ENCODE results near the gene KAZN.
"Not testable (repeated sequence)": the region's sequence is repeated elsewhere in the genome, so short reads cannot be mapped to it uniquely, and the experiment has no call there.

The KAZN gene

DNA sequence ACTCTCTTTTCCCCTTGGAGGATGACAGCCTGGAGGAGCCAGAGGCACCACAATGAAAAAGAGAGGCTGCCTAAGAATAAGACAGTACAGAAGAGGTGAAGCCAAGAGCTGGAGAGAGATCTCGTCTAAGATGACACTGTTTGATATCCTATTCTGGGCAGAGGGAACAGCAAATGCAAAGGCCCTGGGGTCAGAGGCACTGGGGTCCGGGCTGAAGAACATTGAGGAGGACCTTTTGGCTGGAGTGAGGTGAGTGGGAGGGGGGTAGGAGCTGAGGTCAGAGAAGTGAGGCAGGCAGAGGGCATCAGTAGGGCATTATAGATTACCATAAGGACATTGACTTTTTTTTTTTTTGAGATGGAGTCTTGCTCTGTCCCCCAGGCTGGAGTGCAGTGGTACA lies 535.8 kb downstream of the KAZN start:
- DNase-seq = no peak

DNA sequence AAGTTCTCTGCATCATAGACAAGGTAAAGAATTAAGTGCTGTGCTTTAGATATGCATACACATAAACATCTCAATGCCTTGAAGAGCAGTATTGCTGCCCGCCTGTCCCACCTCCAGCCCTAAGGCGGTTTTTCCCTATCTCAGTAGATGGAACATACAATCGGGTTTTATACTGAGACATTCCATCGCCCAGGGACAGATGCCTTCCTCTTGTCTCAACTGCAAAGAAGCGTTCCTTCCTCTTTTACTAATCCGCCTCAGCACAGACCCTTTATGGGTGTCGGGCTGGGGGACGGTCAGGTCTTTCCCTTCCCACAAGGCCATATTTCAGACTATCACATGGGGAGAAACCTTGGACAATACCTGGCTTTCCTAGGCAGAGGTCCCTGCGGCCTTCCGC lies 537.1 kb downstream of the KAZN start:
- not testable (repeated sequence) for DNase-seq

- peak; percentile 44 for DNase-seq
Measured at GRCh38 chr1:15137809-15138208, 539.3 kb downstream of the KAZN start.

- DNase-seq = no peak
Measured at GRCh38 chr1:15139654-15140350, 541.3 kb downstream of the KAZN start.

- DNase-seq = no peak
Measured at GRCh38 chr1:15141935-15142539, 543.6 kb downstream of the KAZN start.

GRCh38 chr1:15145327-15145726 lies 546.8 kb downstream of the KAZN start:
- no peak for DNase-seq

GRCh38 chr1:15146142-15146680 lies 547.7 kb downstream of the KAZN start:
- DNase-seq = no peak

DNA sequence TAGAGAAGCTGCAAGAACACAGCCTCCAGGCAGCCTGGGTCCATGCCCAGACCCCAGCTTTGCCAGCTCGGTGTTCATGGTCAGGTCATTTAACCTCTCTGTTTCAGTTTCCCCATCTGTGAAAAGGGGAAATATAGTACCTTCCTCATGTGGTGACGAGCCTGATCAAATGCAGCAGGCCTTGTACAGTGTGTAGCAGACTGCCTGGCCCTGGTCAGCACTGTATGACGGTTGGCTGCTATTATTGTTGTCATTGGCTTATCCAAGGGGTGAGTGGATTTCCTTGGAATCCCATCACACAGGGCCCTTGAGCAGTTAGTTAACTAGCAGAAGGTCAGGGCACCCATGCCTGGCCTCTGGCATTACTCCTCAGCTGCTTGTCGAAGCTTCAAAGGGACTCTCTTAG lies 548.5 kb downstream of the KAZN start:
- DNase-seq = no peak

GRCh38 chr1:15148004-15148403 lies 549.5 kb downstream of the KAZN start:
- DNase-seq = no peak

- DNase-seq = no peak
Measured at GRCh38 chr1:15148475-15148874, 550.0 kb downstream of the KAZN start.

DNA sequence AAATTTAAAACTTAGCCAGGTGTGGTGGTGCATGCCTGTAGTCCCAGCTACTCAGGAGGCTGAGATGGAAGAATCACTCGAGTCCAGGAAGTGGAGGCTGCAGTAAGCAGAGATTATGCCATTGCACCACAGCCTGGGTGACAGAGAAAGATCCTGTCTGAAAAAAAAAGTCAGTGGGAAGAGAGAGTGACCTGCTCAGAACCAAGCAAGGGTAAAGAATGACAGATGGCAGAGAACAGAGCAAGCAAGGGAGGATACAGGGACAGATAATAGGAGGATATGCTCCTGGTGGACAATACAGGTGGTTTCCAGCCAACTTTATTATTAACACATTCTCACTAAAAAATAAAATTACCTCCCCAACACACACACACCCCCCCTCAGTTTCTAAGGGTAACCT lies 550.5 kb downstream of the KAZN start:
- no peak for DNase-seq

DNA sequence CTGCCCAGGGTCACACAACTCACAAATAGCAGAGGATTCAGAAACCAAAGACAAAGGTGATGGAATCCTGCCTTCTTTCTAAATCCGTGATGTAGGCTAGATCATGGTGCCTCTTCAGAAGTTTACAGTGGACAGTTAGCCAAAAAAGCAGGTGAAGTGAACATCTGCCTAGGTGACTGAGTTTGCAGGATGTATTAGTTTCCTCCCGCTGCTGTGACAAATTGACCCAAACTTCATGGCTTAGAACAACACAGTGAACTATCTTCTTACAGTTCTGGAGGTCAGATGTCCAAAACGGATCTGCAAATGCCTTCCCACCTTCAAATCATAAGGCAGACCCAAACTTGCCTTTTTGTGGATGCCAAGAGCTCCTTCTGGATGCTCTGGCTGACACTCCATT lies 551.9 kb downstream of the KAZN start:
- no peak for DNase-seq

- no peak for DNase-seq
Measured at GRCh38 chr1:15151377-15151806, 552.9 kb downstream of the KAZN start.

DNA sequence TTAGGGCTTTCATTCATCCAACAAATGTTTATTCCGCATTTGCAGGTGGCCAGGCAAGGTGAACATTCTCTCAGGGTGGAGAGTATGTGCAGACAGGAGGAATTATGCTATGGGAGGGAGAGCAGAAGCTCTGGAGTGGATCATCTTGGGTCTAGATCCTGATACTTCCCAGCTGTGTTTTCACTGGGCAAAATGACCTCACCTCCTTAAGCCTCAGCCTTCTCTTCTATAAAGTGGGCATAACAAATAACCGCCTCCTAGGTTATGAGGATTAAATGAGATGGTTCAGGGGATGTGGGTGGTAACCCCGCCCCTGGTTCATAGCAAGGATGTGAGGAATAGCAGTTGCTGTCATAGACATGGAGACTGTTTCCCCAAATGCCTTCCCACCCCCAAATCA lies 553.4 kb downstream of the KAZN start:
- no peak for DNase-seq

GRCh38 chr1:15152318-15153183 lies 554.1 kb downstream of the KAZN start:
- peak; percentile 81 for DNase-seq

DNA sequence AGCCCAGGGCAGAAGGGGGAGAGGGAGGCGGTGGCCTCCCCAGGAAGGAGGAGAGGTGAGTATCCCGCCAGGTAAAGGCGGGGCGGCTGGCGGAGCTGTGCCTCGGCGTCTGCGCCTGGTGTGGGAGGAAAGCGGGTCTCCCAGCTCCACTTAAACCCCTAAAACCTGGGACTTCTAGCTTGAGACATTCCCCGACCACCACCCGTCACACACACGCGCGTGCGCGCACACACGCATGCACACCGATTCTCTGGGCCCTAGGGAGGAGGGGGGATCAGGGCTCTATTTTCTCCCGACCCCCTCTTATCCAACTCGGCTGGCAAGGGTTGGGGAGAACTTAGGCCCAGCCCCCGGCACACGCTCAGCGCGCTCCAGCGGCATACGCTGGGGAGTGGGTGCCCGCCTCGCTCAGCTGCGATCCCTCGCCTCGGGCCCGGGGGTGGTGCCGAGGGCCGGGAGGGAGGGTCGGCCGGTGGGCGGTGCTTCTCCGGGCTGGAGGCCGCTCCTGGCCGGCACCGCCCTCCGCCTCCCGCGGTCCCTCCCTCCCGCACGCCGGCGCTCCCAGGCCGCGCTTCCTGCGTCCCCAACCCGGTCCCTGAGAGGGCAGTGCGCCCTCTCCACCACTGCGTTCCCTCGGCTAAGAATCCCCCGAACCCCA lies 554.8 kb downstream of the KAZN start, which contains the start of gene TMEM51:
TMEM51 (plus strand) TSS at position 564 of the 658 bp plus-strand sequence. CDS start 61,341 bp downstream, outside the sequence.
- DNase-seq = peak; percentile 57

GRCh38 chr1:15153842-15154479 lies 555.5 kb downstream of the KAZN start:
- DNase-seq = peak; percentile 18

GRCh38 chr1:15154480-15155036 lies 556.1 kb downstream of the KAZN start:
- no peak for DNase-seq

- DNase-seq = no peak
Measured at GRCh38 chr1:15155191-15155590, 556.7 kb downstream of the KAZN start.

- no peak for DNase-seq
Measured at GRCh38 chr1:15155888-15156741, 557.6 kb downstream of the KAZN start.

- no peak for DNase-seq
Measured at GRCh38 chr1:15156807-15157380, 558.4 kb downstream of the KAZN start.
